ENCODE results near the gene TCF4. TPM values are rescaled to one million over a fixed set of nuclear protein-coding genes. Genes with fewer than 3 reads are reported as not detected.
A peak's percentile ranks its signal among the peaks of the same experiment; 100 is the strongest.

Gene TCF4
- total RNA-seq (2014; rRNA removed; shearing (Covaris generic)) = 33.6 and 55.8 TPM in 2 replicates

DNA sequence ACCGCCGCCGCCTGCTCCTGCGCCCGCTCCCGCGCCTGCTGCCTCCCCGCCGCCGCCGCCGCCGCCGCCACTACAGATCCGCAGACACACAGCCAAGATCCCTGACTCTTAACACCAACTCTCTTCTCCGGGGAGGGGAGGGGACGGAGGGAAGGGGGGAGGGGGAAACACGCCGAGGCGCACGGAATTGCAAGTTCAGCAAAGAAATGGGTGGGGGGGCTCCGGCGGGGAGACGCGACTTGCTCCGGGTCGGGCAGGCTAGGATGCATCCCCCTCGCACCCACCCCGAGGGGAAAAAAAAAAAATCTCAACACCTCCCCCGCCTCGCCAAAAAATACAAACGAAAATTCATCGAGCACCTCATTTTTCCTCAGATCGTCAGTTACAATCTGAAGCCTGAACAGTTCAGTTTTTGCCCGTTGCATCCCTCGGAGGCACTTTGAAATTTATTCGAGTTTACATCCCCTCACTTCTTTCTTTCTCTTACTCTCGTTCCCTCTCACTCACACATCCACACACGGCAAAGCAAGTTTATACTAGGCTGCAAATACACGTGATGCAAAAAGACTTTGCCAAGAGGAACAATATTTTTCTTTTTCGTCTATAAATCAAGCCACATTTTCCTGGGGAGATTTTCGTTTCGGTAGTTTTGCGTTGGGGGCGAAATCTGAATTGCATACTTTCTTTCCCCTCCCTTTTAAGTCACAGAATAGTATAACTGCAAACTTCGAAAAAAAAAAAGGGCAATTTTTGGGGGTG, at the start of gene TCF4:
Gene TCF4, minus strand, starts transcription at position 82 of the 759 bp plus-strand sequence. CDS start 1,076 bp downstream, outside the sequence.
- no peaks in the 10 kb centered on the region for H3K9me3 ChIP-seq (replicated peaks)
- DNase-seq (ENCODE audit: low read depth in 1 of 2, low spot score in 2 of 2) = peak; percentile 60 to 70
- H3K36me3 ChIP-seq = peaks cover 14% of the 10 kb centered on the region

DNA sequence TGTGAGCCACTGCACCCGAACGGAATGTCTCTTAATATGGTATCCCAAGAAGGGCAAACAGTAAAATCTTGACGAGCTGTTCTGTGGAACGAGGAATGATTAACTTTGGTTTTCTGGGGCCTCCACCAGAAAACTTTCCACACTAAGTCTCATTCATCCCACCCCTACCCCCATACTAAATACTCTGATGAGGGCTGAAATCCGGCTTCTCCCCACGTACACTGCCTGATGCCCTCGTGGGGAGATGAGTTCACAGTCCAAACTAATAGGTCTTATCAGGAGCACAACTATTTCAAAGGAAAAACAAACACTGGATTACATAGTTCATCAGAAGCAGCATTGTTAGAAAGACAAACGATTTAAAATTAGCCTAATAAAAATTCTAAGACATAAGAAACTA, 49.2 kb upstream of the TCF4 start:
- Histone ChIP-seq H3K27me3 (replicated peaks) (no peaks in the 10 kb centered on the region), H3K9me3 (replicated peaks) (no peaks in the 10 kb centered on the region), H3K36me3 (no peaks in the 10 kb centered on the region), H3K4me3 (no peak overlapping the region), H3K4me1 (replicated peaks) (no peaks in the 10 kb centered on the region), H3K27ac (no peak overlapping the region)
- no peak for DNase-seq (ENCODE audit: low read depth in 1 of 2, low spot score in 2 of 2)

More for the DNA sequence above, at the start of gene TCF4:
- H3K4me1 ChIP-seq (replicated peaks) = peaks cover 23% of the 10 kb centered on the region
- peak within 1 kb of the TSS; percentile 52 for H3K4me3 ChIP-seq
- peak within 1 kb of the TSS; percentile 69 for H3K27ac ChIP-seq
- no peaks in the 10 kb centered on the region for H3K27me3 ChIP-seq (replicated peaks)

DNA sequence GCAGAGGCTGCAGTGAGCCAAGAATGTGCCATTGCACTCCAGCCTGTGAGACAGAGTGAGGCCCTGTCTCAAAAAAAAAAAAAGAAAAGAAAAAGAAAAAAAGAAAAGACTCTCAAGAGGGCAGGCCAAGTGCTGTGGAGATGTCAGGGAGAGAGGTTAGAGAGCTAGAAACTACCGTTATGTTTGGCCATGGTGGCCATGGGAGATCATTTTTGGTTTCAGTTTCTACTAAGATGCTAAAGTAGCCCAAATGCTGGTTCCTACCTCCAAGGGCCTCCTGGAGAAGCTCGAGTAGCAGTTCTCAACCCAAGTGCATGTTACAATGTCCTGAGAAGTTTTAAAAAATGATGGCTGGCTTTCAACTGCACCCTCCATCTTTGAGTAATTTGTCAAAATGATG, 47.4 kb upstream of the TCF4 start:
- no peaks in the 10 kb centered on the region for H3K36me3 ChIP-seq
- H3K4me1 ChIP-seq (replicated peaks) = no peaks in the 10 kb centered on the region
- H3K27me3 ChIP-seq (replicated peaks) = no peaks in the 10 kb centered on the region
- no peak overlapping the region for H3K27ac ChIP-seq
- no peaks in the 10 kb centered on the region for H3K9me3 ChIP-seq (replicated peaks)
- H3K4me3 ChIP-seq = no peak overlapping the region
- no peak for DNase-seq (ENCODE audit: low read depth in 1 of 2, low spot score in 2 of 2)

GRCh38 chr18:55634545-55634944, 46.6 kb upstream of the TCF4 start:
- DNase-seq (ENCODE audit: low read depth in 1 of 2, low spot score in 2 of 2) = no peak
- no peaks in the 10 kb centered on the region for H3K27me3 ChIP-seq (replicated peaks)
- no peaks in the 10 kb centered on the region for H3K36me3 ChIP-seq
- H3K9me3 ChIP-seq (replicated peaks) = no peaks in the 10 kb centered on the region
- H3K4me3 ChIP-seq = no peak overlapping the region
- no peak overlapping the region for H3K27ac ChIP-seq
- no peaks in the 10 kb centered on the region for H3K4me1 ChIP-seq (replicated peaks)

- DNase-seq (ENCODE audit: low read depth in 1 of 2, low spot score in 2 of 2) = no peak
- Histone ChIP-seq H3K4me1 (replicated peaks) (no peaks in the 10 kb centered on the region), H3K9me3 (replicated peaks) (no peaks in the 10 kb centered on the region), H3K36me3 (no peaks in the 10 kb centered on the region), H3K27ac (no peak overlapping the region), H3K4me3 (no peak overlapping the region), H3K27me3 (replicated peaks) (no peaks in the 10 kb centered on the region)
These were observed 45.0 kb upstream of the TCF4 start for GRCh38 chr18:55633032-55633431.

- Histone ChIP-seq H3K9me3 (replicated peaks) (no peaks in the 10 kb centered on the region), H3K27ac (no peak overlapping the region), H3K27me3 (replicated peaks) (no peaks in the 10 kb centered on the region), H3K4me3 (no peak overlapping the region), H3K4me1 (replicated peaks) (no peaks in the 10 kb centered on the region), H3K36me3 (no peaks in the 10 kb centered on the region)
- DNase-seq (ENCODE audit: low read depth in 1 of 2, low spot score in 2 of 2) = no peak
These were observed 41.1 kb upstream of the TCF4 start for GRCh38 chr18:55629133-55629532.

GRCh38 chr18:55627007-55627406, 39.0 kb upstream of the TCF4 start:
- H3K4me1 ChIP-seq (replicated peaks) = no peaks in the 10 kb centered on the region
- no peaks in the 10 kb centered on the region for H3K36me3 ChIP-seq
- no peak overlapping the region for H3K27ac ChIP-seq
- no peak overlapping the region for H3K4me3 ChIP-seq
- no peaks in the 10 kb centered on the region for H3K27me3 ChIP-seq (replicated peaks)
- no peaks in the 10 kb centered on the region for H3K9me3 ChIP-seq (replicated peaks)
- DNase-seq (ENCODE audit: low read depth in 1 of 2, low spot score in 2 of 2) = no peak

DNA sequence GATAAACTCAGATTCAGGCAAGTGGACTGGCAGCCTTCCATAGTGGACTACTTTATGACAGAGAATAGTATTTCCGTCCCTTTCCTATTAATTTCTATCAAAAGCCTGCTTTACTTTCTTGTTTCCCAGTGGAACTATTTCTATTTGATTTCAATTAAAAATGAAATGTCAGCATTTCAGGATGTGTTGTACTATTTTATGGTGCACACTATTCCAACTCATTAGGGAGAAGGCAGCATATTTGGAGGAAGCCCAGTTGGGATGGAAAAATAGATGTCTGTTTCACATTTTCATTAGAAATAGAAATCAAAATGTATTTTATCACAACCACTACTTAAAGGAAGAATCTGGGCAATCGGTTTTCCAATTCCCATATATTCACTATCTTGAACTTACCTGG, 37.9 kb upstream of the TCF4 start:
- Histone ChIP-seq H3K27me3 (replicated peaks) (no peaks in the 10 kb centered on the region), H3K9me3 (replicated peaks) (no peaks in the 10 kb centered on the region), H3K36me3 (no peaks in the 10 kb centered on the region), H3K27ac (no peak overlapping the region), H3K4me1 (replicated peaks) (no peaks in the 10 kb centered on the region), H3K4me3 (no peak overlapping the region)
- DNase-seq (ENCODE audit: low read depth in 1 of 2, low spot score in 2 of 2) = no peak

- H3K27ac ChIP-seq = no peak overlapping the region
- no peaks in the 10 kb centered on the region for H3K36me3 ChIP-seq
- no peaks in the 10 kb centered on the region for H3K4me1 ChIP-seq (replicated peaks)
- no peaks in the 10 kb centered on the region for H3K27me3 ChIP-seq (replicated peaks)
- H3K9me3 ChIP-seq (replicated peaks) = no peaks in the 10 kb centered on the region
- H3K4me3 ChIP-seq = no peak overlapping the region
- DNase-seq (ENCODE audit: low read depth in 1 of 2, low spot score in 2 of 2) = no peak
These were observed 35.6 kb upstream of the TCF4 start for GRCh38 chr18:55623626-55624025.

DNA sequence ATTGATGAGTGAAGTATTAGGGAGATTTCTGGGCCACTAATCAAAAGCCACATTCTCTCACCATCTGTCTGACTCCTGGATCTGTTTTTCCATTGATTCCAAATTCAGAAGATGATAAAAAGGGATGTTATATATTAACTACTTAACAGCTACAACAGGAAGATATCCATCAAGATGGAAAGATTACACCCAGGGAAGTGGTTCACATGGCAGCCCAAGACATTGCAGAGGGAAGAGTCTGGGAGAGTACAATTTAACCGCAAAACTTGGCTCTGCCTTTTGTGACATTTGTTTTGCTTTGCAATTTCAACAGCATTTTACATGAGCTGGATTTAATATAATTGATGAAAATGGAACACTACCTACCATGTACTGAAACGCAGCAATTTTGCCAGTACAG, 22.5 kb upstream of the TCF4 start:
- no peaks in the 10 kb centered on the region; the same call in 1 of the 2 replicates for H3K9me3 ChIP-seq (replicated peaks)
- no peaks in the 10 kb centered on the region for H3K36me3 ChIP-seq
- no peak overlapping the region for H3K4me3 ChIP-seq
- H3K27ac ChIP-seq = no peak overlapping the region
- no peak for DNase-seq (ENCODE audit: low read depth in 1 of 2, low spot score in 2 of 2)
- no peaks in the 10 kb centered on the region for H3K4me1 ChIP-seq (replicated peaks)
- H3K27me3 ChIP-seq (replicated peaks) = no peaks in the 10 kb centered on the region

- Histone ChIP-seq H3K9me3 (replicated peaks) (no peaks in the 10 kb centered on the region), H3K4me1 (replicated peaks) (no peaks in the 10 kb centered on the region), H3K27me3 (replicated peaks) (no peaks in the 10 kb centered on the region), H3K4me3 (no peak overlapping the region), H3K27ac (no peak overlapping the region), H3K36me3 (no peaks in the 10 kb centered on the region)
- DNase-seq (ENCODE audit: low read depth in 1 of 2, low spot score in 2 of 2) = no peak
These were observed 21.3 kb upstream of the TCF4 start for GRCh38 chr18:55609160-55609825.

DNA sequence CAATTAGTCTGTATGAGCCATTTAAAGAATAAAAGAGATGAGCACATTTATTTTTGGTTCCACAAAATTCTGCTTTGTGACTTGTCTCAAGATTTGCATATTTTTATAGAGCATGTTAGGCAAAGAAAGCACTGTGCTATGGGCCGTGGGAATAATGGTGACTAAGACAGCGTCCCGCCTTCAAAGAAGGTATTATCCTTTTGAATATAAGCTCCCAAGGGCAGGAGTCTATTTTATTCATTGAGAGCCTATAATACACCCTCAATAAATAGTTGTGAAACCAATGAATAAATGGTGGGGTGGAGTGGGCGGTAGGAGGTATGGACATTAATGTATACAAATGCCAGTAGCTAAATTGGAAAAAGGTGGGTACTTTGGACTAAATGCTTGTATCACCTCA, 20.5 kb upstream of the TCF4 start:
- H3K27me3 ChIP-seq (replicated peaks) = no peaks in the 10 kb centered on the region
- H3K27ac ChIP-seq = no peak overlapping the region
- no peaks in the 10 kb centered on the region for H3K4me1 ChIP-seq (replicated peaks)
- no peak for DNase-seq (ENCODE audit: low read depth in 1 of 2, low spot score in 2 of 2)
- H3K4me3 ChIP-seq = no peak overlapping the region
- no peaks in the 10 kb centered on the region for H3K36me3 ChIP-seq
- no peaks in the 10 kb centered on the region for H3K9me3 ChIP-seq (replicated peaks)

DNA sequence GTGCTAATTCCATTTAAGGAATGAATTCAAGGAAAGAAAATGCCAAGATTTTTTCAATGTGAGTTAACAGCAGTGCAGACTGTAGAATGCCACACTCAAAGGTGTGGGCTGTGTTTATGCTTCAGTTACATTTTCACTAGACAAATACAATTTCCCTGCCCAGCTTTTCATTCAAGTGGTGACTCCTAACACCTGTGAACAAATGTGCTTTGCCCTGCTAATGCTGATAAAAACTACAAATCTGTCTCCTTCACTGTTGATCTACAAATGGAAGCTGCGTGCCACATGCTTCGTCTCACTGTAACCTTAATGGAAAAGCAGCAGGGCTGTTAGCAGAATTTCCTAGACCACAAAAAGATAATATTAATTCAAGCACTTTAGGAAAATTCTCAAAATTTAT, 19.8 kb upstream of the TCF4 start:
- H3K9me3 ChIP-seq (replicated peaks) = no peaks in the 10 kb centered on the region
- H3K27me3 ChIP-seq (replicated peaks) = no peaks in the 10 kb centered on the region
- H3K4me3 ChIP-seq = no peak overlapping the region
- no peak for DNase-seq (ENCODE audit: low read depth in 1 of 2, low spot score in 2 of 2)
- H3K4me1 ChIP-seq (replicated peaks) = no peaks in the 10 kb centered on the region
- no peaks in the 10 kb centered on the region for H3K36me3 ChIP-seq
- no peak overlapping the region for H3K27ac ChIP-seq

- Histone ChIP-seq H3K27me3 (replicated peaks) (no peaks in the 10 kb centered on the region), H3K9me3 (replicated peaks) (no peaks in the 10 kb centered on the region), H3K4me1 (replicated peaks) (no peaks in the 10 kb centered on the region), H3K36me3 (no peaks in the 10 kb centered on the region), H3K27ac (no peak overlapping the region), H3K4me3 (no peak overlapping the region)
- no peak for DNase-seq (ENCODE audit: low read depth in 1 of 2, low spot score in 2 of 2)
These were observed 17.8 kb upstream of the TCF4 start for GRCh38 chr18:55605733-55606338.
